NCI-H146 treated with DMSO at 0.1 percent for 48 hours (cell line): ENCODE data around the gene ADCYAP1.

ENCODE experiments used
- DNase-seq: peaks from one replicate; lab custom pipeline; 2025; ENCODE audit not compliant: unreplicated experiment; lab: John Stamatoyannopoulos, UW

ADCYAP1 gene

GRCh38 chr18:959854-960253 lies 55.2 kb downstream of the ADCYAP1 start:
- DNase-seq: no peak
